ENCODE results near the gene COL4A3.

Gene COL4A3

DNA sequence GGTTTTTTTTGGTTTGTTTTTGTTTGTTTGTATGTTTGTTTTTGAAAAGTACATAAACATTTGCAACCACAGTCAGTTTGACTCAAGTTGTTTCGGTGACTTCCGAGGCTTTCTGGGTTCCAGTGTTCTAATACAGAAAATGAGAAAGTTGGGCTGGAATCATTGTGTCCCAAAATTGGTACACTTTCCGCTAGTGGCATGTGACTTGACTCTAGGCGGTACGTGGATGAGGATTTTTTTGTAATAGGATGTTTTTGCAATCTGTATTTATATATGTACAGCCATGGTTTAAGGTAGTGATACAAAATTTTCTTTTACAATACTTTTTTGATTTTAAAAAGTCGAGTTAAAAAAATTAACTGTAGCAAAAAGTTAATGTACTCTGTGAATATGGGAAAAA is 162.4 kb downstream of the COL4A3 start:
- in situ Hi-C loops (cut with MboI; ENCODE audit: low sequenced_read_pairs), result no loop called here

DNA sequence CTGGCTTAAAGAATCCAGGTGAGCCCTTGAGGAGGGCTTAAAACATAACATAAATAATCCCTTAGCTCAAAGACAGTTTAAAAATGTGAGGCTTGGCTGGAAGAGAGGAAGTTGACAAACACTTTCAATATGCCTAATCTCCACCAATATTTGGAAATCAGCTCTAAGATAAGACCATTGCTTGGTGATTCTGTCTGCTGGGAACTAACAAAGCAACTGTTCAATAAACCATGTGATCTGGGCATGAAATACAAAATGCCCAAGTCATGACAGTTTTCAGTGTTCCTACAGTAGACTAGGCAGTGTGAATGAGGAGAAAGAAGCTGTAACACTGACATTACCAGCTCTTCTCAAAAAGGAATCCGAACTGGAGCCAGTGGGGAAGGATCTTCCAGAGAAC is 171.3 kb downstream of the COL4A3 start:
- in situ Hi-C loops (cut with MboI; ENCODE audit: low sequenced_read_pairs), result no loop called here

DNA sequence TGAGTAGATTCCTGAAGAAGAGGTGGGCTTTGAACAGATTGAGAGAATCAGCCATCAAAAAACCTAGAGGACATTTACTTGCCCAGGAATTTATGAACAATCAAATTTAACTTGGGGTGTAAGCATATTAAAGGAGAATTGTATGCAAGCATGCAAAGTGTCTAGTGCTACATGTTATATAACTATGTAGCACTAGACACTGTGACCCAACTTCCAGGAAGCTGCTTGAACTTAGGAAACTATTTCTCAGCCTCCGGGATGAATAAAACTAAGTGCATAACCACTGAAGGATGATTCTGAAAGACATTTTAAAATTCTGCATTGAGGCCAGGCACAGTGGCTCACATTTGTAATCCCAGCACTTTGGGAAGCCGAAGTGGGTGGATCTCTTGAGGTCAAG is 173.0 kb downstream of the COL4A3 start:
- in situ Hi-C loops (cut with MboI; ENCODE audit: low sequenced_read_pairs), result no loop called here

DNA sequence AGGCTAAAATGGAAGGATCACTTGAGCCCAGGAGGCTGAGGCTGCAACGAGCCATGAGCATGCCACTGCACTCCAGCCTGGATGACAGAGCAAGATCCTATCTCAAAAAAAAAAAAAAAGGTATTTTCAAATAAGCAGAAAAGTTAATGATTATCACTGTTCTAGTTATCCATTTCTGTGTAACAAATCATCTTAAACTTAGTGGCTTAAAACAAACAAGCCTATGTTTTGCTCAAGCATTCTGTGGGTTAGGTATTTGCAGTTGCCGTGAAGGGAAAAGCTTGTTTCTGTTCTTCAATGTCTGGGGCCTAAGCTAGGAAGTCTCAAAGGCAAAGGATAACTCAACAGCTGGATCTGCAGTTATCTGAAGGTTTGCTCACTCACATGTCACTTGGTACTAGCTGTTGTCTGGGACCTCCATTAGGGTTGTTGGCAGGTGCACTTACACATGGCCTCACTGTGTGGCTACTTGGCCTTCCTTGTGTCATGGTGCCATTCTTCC is 174.7 kb downstream of the COL4A3 start:
- in situ Hi-C loops (cut with MboI; ENCODE audit: low sequenced_read_pairs), result no loop called here

DNA sequence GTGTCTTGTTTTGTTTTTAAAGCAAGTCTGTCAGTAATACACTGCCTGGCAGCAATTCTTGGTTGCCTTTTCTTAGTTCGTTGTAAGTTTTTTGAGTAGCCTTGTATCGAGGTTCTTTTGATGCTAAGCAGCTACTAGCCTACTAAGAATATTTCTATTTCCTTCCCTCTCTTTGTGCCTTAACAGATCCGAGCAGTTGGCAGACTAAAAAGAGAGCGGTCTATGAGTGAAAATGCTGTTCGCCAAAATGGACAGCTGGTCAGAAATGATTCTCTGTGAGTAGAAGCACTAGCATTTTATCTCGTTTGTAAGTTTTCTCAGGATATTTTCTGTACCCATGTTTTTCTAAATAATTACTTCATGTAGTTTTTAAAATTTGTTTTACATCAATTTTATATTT is 175.7 kb downstream of the COL4A3 start:
- in situ Hi-C loops (cut with MboI; ENCODE audit: low sequenced_read_pairs), result no loop called here

DNA sequence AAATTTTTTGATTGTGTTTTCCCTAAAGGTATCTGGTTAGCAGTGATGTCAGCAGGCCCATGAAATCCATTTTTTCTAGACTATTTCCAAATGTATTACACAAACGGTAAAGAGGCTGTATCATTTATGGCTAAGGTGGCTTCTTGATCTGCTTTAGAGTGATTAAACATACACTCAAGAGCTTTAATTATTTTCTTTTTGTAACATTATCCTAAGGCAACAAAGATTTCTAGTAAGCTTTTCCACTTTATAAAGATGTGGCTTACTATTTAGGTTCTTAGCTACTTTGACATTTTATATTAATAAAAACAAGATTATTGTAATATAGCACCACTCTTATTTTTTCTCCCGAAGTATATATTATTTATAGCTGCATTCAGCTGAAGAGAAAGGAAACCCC is 177.1 kb downstream of the COL4A3 start:
- in situ Hi-C loops (cut with MboI; ENCODE audit: low sequenced_read_pairs), result no loop called here

DNA sequence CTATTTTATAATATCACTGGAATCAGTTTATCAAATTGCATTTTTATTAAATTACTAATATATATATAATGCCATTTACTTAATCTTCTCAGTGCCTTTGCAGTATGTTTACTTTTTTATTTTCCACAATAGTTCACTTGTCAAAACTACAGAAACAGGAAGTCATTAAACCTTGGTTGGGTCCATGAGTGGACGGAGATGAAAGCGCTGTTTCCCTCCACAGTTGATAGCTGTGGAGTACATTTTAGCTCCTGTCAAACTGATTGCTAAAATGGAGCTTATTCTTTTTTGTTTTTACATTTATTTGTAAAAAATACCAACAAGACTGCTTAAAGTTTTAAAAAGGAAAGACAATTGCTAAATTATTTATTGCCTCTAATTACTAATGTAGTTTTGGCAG is 179.8 kb downstream of the COL4A3 start:
- in situ Hi-C loops (cut with MboI; ENCODE audit: low sequenced_read_pairs), result no loop called here

DNA sequence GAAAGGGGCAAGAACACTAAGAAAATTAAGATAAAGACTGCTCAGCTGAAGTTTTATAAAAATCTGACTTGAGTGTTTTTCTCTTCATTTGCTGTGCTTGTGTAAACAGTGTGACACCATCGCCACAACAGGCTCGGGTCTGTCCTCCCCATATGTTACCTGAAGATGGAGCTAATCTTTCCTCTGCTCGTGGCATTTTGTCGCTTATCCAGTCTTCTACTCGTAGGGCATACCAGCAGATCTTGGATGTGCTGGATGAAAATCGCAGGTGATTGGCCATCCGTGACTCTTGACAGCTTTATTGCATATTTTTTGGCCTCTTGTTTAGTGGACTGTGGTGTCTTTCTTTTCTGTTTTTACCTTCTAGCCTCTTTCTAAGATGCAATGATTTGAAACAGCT is 182.7 kb downstream of the COL4A3 start:
- in situ Hi-C loops (cut with MboI; ENCODE audit: low sequenced_read_pairs), result no loop called here

DNA sequence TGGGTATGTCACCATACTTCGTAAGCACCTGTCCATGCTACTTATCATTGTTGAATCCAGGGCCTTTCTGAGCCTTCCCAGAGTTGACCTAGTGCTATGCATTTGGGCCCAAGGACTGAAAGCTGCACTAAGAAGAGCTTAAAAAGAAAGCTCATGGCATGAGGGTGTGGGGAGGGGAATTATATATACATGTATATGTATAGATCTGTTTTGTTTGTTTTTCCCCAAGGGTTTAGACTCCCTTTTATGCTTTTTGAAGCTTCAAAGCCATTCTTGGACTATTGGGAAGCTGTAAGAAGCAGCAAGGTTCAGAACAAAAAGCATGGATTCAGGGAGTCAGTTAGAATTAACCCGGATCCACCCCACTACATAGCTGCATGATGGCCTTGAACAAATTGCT is 183.9 kb downstream of the COL4A3 start:
- in situ Hi-C loops (cut with MboI; ENCODE audit: low sequenced_read_pairs), result no loop called here

DNA sequence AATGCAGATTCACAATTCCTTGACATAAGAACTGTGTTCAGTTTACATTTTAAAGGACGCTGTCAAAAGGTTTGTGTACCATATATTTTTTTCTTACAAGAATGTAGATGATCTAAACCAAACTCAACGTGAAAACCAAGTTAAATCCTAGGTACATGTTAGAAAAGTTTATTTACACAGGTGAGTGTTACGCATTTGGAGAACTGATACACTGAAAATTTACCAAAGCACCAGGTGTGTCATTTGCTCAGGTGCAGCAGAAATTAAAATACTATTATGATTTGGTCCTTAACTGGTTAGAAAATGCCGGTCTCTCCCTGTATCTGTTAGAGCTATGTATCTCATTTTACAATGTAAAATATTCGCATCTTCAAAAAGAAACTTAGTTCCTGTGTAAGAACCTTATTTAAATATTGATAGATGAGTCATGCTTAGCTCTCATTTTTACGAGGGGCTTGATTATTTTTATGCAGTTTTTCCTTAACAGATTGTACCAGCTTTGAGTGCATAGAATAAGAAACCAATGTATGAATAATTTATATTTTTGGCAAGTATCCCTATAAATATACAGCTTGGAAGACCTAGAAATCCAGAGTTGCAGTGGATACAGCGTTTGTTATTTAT is 185.7 kb downstream of the COL4A3 start:
- in situ Hi-C loops (cut with MboI; ENCODE audit: low sequenced_read_pairs), result no loop called here

DNA sequence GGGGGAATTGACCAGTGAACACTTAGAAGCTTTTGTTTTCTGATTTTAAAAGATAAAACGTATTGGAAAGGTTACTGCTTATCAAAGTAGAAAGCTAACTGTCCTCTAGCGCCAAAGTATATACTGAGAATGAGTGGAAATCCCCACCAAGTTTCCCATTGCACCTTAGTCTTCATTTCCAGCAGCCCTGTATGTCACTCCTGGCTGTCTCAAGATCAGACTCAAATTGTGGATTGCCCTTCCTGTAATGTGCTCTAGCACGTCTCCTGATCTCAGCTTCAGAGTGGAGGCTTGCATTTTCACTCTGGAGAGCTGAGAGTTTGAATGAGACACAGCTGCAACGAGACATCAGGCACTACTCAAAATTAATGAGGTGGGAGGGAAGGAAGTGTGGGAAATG is 187.2 kb downstream of the COL4A3 start:
- in situ Hi-C loops (cut with MboI; ENCODE audit: low sequenced_read_pairs), result no loop called here

DNA sequence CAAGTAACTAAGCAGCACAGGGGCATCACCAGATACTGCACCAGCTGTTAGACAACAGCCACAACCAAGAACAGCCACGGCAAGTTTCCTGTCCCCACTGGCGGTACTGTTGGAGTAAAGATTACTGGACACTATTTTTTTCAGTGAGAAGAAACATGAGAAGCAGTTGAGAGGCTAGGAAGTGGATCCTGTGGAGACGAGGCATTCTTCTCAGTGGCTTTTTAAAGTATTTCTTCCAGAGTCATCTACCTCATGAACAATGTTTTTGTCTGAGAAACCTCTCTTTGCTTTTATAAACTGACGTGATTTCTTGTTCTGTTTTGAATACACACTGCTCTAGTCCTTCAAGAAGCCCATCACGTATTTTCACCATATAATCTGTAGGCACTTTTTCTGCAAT is 195.9 kb downstream of the COL4A3 start:
- in situ Hi-C loops (cut with MboI; ENCODE audit: low sequenced_read_pairs), result no loop called here

DNA sequence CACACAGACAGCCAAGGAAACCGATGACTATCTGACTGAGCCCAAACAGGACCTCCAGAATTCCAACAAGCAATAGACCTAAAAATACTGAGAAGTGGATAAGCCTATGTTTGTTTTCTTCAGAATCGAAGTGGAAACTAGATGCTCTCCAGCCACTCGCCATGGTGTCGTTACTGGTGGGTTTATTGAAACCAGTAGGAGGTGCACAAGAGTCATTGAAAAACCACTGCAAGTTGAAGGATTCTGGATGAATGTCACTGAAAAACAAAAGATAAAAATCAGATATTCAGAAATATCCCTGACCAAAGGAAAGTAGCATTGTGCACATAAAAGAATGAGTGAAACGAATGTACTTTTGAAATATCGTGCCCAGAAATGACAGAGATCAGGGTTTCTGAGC is 199.3 kb downstream of the COL4A3 start:
- in situ Hi-C loops (cut with MboI; ENCODE audit: low sequenced_read_pairs), result no loop called here
